VCaP (cell line): ENCODE measurements around the gene CNIH2.

Experiments
- H3K27ac ChIP-seq: fragments of 450-650 bp; 2 replicates; pipeline ENCODE4 v1.5.1; 2017
- TF ChIP-seq, protein P1 (sequence below): fragments of 450-650 bp; conservative IDR thresholded peaks from 2 replicates; pipeline ENCODE4 v1.5.1; 2017; ENCODE audit warnings: mild to moderate bottlenecking, moderate library complexity

Gene CNIH2

DNA sequence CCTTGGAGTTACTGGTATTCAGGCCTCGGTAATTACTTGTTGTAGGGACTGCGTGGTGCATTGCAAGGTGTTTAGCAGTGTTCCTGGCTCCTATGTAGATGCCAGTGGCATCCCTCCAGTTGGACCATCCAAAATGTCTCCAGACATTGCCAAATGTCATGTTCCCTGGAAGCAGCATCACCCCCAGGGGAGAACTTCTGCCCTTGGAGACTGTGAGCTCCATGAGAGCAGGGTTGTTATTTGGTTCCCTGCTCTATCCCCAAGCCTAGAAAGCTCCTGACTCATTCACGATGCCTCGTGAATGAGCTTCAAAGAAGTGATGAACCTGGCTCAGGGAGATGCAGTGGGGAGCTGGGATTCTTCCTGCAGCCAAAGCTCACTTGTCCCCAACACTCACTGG is 43.6 kb downstream of the CNIH2 start:
- no peak overlapping the region for H3K27ac ChIP-seq
- TF ChIP-seq, protein P1, sequence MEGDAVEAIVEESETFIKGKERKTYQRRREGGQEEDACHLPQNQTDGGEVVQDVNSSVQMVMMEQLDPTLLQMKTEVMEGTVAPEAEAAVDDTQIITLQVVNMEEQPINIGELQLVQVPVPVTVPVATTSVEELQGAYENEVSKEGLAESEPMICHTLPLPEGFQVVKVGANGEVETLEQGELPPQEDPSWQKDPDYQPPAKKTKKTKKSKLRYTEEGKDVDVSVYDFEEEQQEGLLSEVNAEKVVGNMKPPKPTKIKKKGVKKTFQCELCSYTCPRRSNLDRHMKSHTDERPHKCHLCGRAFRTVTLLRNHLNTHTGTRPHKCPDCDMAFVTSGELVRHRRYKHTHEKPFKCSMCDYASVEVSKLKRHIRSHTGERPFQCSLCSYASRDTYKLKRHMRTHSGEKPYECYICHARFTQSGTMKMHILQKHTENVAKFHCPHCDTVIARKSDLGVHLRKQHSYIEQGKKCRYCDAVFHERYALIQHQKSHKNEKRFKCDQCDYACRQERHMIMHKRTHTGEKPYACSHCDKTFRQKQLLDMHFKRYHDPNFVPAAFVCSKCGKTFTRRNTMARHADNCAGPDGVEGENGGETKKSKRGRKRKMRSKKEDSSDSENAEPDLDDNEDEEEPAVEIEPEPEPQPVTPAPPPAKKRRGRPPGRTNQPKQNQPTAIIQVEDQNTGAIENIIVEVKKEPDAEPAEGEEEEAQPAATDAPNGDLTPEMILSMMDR, result no peak

- H3K27ac ChIP-seq, result no peak overlapping the region
- TF ChIP-seq, protein P1, result no peak
Observed at GRCh38 chr11:66322732-66323427, 44.9 kb downstream of the CNIH2 start.

GRCh38 chr11:66323684-66324083 is 45.7 kb downstream of the CNIH2 start:
- H3K27ac ChIP-seq, result no peak overlapping the region
- TF ChIP-seq, protein P1, result no peak

DNA sequence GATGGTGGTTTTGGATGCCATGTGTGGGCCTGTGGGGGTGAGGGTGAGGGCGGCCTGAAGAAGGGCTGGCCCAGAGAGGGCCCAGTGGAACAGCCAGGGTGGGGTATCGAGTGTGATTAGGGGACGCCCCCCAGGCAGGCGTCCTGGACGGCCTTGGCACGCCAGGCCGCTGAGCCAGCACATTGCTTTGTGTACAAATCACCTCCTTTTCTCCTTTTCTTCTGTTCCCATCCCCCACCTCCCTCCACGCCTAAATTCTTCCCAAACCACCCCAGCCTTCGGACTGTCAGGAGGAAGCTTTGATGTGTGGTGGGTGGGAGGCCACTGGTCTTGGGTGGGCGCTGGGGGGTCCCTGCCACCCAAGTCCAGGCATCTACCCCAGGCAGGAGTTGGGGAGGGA is 46.7 kb downstream of the CNIH2 start:
- no peak overlapping the region for H3K27ac ChIP-seq
- TF ChIP-seq, protein P1, result no peak

GRCh38 chr11:66325263-66325671 is 47.3 kb downstream of the CNIH2 start:
- no peak overlapping the region for H3K27ac ChIP-seq
- TF ChIP-seq, protein P1, result no peak

- no peak overlapping the region for H3K27ac ChIP-seq
- TF ChIP-seq, protein P1, result no peak
Observed at GRCh38 chr11:66326261-66327111, 48.5 kb downstream of the CNIH2 start.

- H3K27ac ChIP-seq, result no peak overlapping the region; the same call in 1 of the 2 replicates
- TF ChIP-seq, protein P1, result no peak
Observed at GRCh38 chr11:66327171-66328030, 49.4 kb downstream of the CNIH2 start.
